ENCODE results near the gene DMBX1. TPM values are rescaled to one million over a fixed set of nuclear protein-coding genes. Genes with fewer than 3 reads are reported as not detected.

The DMBX1 gene
- polyA plus RNA-seq, 1 of the 3 experiments (the other 2 are of a cell fraction): not detected

- no peaks in the 10 kb centered on the region; a peak in 1 of 4 replicates for H3K4me1 ChIP-seq (ENCODE audit: control insufficient read depth in 1 of 2, insufficient read depth in 2 of 2, low read depth in 1 of 2, low read length in 1 of 2)
- WGBS (ENCODE audit: low lambda C conversion rate): 63% methylated on average over 4 of the region's 5 CpGs
- no peak overlapping the region for H3K4me2 ChIP-seq
- no peaks in the 10 kb centered on the region for H3K36me3 ChIP-seq (replicated peaks in 1 of 2; ENCODE audit: control insufficient read depth in 1 of 2, insufficient read depth in 2 of 2, low read length in 1 of 2)
- no peak overlapping the region for H3K9ac ChIP-seq
- POLR2A ChIA-PET: no interaction called here
- H3F3A ChIP-seq (replicated peaks; ENCODE audit: insufficient read depth): no peaks in the 10 kb centered on the region
- no peak overlapping the region for H3K27ac ChIP-seq (ENCODE audit: low read depth in 2 of 2, low read length in 1 of 2)
- DNase-seq: no peak
- no peaks in the 10 kb centered on the region for H3K79me2 ChIP-seq (ENCODE audit: insufficient read depth)
- no peak overlapping the region for H2AFZ ChIP-seq (ENCODE audit: low read depth)
- H3K4me3 ChIP-seq (ENCODE audit: low read depth in 2 of 2, low read length in 1 of 2): no peak overlapping the region
- H3K27me3 ChIP-seq (ENCODE audit: insufficient read depth): no peaks in the 10 kb centered on the region
- no peaks in the 10 kb centered on the region for H4K20me1 ChIP-seq (ENCODE audit: insufficient read depth)
- H3K9me3 ChIP-seq: no peaks in the 10 kb centered on the region
- no peak for TF ChIP-seq PBX3 (IDR thresholded peaks at IDR 0.05)
- no peak for TF ChIP-seq MXI1 (IDR thresholded peaks at IDR 0.05; ENCODE audit: low read depth, low read length)
- no peak for TF ChIP-seq CHD2 (IDR thresholded peaks at IDR 0.05; ENCODE audit: low read length, partially characterized antibody)
- no peak for TF ChIP-seq GABPA (IDR thresholded peaks at IDR 0.05; ENCODE audit: low read depth)
- TF ChIP-seq RFX5 (IDR thresholded peaks at IDR 0.05; ENCODE audit: low read length): no peak
- TF ChIP-seq EP300 (IDR thresholded peaks at IDR 0.05; ENCODE audit: borderline replicate concordance in 1 of 2, low read depth in 1 of 2, low read length in 1 of 2): no peak
- CTCF ChIA-PET: interaction anchor here (1.3 to 10.6 kb wide), 5 partner anchors 11 to 87 kb away, joined by 3 to 99 read pairs (median 5); a partner anchor contains a TSS
- H3K9me2 ChIP-seq: no peaks in the 10 kb centered on the region
These were observed 33.1 kb upstream of the DMBX1 start for GRCh38 chr1:46456411-46456963.

- TF ChIP-seq SIN3A (IDR thresholded peaks at IDR 0.05; ENCODE audit: borderline replicate concordance, low read depth, low read length): no peak
- TF ChIP-seq YY1 (IDR thresholded peaks at IDR 0.05; ENCODE audit: low read depth): no peak
- TF ChIP-seq USF2 (IDR thresholded peaks at IDR 0.05; ENCODE audit: borderline replicate concordance, low read depth, low read length): no peak
- TF ChIP-seq GATA2 (CRISPR knock-in tag; IDR thresholded peaks at IDR 0.05): no peak
- no peak for TF ChIP-seq FOSL2 (IDR thresholded peaks at IDR 0.05; ENCODE audit: borderline replicate concordance, low read depth)
- no peak for TF ChIP-seq ELF1 (IDR thresholded peaks at IDR 0.05)
- no peak for TF ChIP-seq RFX5 (IDR thresholded peaks at IDR 0.05; ENCODE audit: low read length)
- TF ChIP-seq REST (IDR thresholded peaks at IDR 0.05; ENCODE audit: low read depth, low read length): no peak
- no peak for TF ChIP-seq RXRA (IDR thresholded peaks at IDR 0.05; ENCODE audit: borderline replicate concordance, low read depth)
- no peak for TF ChIP-seq RAD21 (IDR thresholded peaks at IDR 0.05; ENCODE audit: low read length)
- no peak for TF ChIP-seq IRF3 (IDR thresholded peaks at IDR 0.05; ENCODE audit: low read depth, low read length)
- no peak for TF ChIP-seq NFIC (IDR thresholded peaks at IDR 0.05; ENCODE audit: borderline replicate concordance)
- TF ChIP-seq EZH2phosphoT487 (IDR thresholded peaks at IDR 0.05; ENCODE audit: borderline replicate concordance, low read depth): no peak
- TF ChIP-seq FOXM1 (IDR thresholded peaks at IDR 0.05; ENCODE audit: low read depth): no peak
- Histone ChIP-seq H3K79me2 (ENCODE audit: insufficient read depth) (no peaks in the 10 kb centered on the region), H3K27me3 (ENCODE audit: insufficient read depth) (no peaks in the 10 kb centered on the region), H3K4me2 (no peak overlapping the region), H3K9ac (no peak overlapping the region), H3K9me3 (no peaks in the 10 kb centered on the region), H3K27ac (ENCODE audit: low read depth in 2 of 2, low read length in 1 of 2) (no peak overlapping the region), H3K36me3 (replicated peaks in 1 of 2; ENCODE audit: control insufficient read depth in 1 of 2, insufficient read depth in 2 of 2, low read length in 1 of 2) (no peaks in the 10 kb centered on the region), H3F3A (replicated peaks; ENCODE audit: insufficient read depth) (no peaks in the 10 kb centered on the region), H3K9me2 (no peaks in the 10 kb centered on the region), H2AFZ (ENCODE audit: low read depth) (no peak overlapping the region), H4K20me1 (ENCODE audit: insufficient read depth) (no peaks in the 10 kb centered on the region), H3K4me1 (ENCODE audit: control insufficient read depth in 1 of 2, insufficient read depth in 2 of 2, low read depth in 1 of 2, low read length in 1 of 2) (peaks cover 0 to 6% of the 10 kb centered on the region in 2 experiments; a peak in 1 of 4 replicates), H3K4me3 (ENCODE audit: low read depth in 2 of 2, low read length in 1 of 2) (no peak overlapping the region)
- ChIA-PET CTCF (interaction anchor here (1.3 to 10.6 kb wide), 6 partner anchors 11 to 86 kb away, joined by 3 to 99 read pairs (median 10); a partner anchor contains a TSS), POLR2A (no interaction called here)
- DNase-seq: no peak
- WGBS (ENCODE audit: low lambda C conversion rate): 62% methylated on average over 6 of the region's 6 CpGs
These were observed 32.5 kb upstream of the DMBX1 start for GRCh38 chr1:46457178-46457577.
